Sigmoid colon (tissue), 4 donors: ENCODE results near the gene PRKAG2.

ENCODE experiments used
- POLR2A ChIP-seq, 2 donors: fragments of 450-650 bp; IDR thresholded peaks; one replicate each; pipeline ENCODE4 v1.6.1; 2016; ENCODE audit warnings: antibody characterized with exemption in 2 of 2, mild to moderate bottlenecking in 2 of 2, moderate library complexity in 2 of 2
- POLR2AphosphoS5 ChIP-seq, 4 donors: sonication (generic); formaldehyde crosslinking; IDR thresholded peaks; one replicate each; pipeline ENCODE4 v1.6.1; 2017; ENCODE audit warnings: antibody characterized with exemption in 4 of 4
- TF ChIP-seq, protein P1 (sequence below), 4 experiments: fragments of 450-650 bp in 3 of 4; fragments of 200-600 bp in 1 of 4; IDR thresholded peaks; one replicate each; pipeline ENCODE4 v1.5.1; 2016 to 2019; ENCODE audit warnings: antibody characterized with exemption in 4 of 4, mild to moderate bottlenecking in 3 of 4, moderate library complexity in 2 of 4

DNA sequence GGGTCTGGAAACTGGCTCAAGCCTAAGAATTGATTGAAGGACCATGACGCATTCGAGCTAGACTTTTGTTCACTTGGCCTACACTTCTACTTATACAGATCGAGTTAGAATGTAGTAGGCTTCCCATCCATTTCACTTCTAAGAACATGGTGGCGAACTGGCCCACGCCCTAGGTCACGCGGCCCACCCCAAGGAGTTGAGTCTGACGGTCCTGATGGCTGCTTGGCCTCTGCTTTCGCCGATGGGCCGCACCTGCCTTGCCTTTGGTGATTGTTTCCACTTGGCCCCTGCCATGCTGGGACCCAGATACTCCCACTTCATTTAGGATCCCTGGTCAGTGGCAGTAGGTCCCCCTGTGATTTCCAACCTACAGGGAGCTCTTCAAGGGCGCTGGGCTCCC is 153.6 kb downstream of the PRKAG2 start:
- TF ChIP-seq POLR2A (IDR thresholded peaks at IDR 0.05) (no peak), POLR2AphosphoS5 (IDR thresholded peaks at IDR 0.05) (no peak)
- TF ChIP-seq, protein P1, sequence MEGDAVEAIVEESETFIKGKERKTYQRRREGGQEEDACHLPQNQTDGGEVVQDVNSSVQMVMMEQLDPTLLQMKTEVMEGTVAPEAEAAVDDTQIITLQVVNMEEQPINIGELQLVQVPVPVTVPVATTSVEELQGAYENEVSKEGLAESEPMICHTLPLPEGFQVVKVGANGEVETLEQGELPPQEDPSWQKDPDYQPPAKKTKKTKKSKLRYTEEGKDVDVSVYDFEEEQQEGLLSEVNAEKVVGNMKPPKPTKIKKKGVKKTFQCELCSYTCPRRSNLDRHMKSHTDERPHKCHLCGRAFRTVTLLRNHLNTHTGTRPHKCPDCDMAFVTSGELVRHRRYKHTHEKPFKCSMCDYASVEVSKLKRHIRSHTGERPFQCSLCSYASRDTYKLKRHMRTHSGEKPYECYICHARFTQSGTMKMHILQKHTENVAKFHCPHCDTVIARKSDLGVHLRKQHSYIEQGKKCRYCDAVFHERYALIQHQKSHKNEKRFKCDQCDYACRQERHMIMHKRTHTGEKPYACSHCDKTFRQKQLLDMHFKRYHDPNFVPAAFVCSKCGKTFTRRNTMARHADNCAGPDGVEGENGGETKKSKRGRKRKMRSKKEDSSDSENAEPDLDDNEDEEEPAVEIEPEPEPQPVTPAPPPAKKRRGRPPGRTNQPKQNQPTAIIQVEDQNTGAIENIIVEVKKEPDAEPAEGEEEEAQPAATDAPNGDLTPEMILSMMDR (IDR thresholded peaks at IDR 0.05) = no peak
